DMS153 treated with DMSO at 0.1 percent for 48 hours (cell line): ENCODE results near the gene STOML2.
"Not testable (repeated sequence)": the region's sequence is repeated elsewhere in the genome, so short reads cannot be mapped to it uniquely, and the experiment has no call there.

Experiments
- DNase-seq: peaks from one replicate; lab custom pipeline; 2025; ENCODE audit not compliant: unreplicated experiment; lab: John Stamatoyannopoulos, UW

STOML2 gene

DNA sequence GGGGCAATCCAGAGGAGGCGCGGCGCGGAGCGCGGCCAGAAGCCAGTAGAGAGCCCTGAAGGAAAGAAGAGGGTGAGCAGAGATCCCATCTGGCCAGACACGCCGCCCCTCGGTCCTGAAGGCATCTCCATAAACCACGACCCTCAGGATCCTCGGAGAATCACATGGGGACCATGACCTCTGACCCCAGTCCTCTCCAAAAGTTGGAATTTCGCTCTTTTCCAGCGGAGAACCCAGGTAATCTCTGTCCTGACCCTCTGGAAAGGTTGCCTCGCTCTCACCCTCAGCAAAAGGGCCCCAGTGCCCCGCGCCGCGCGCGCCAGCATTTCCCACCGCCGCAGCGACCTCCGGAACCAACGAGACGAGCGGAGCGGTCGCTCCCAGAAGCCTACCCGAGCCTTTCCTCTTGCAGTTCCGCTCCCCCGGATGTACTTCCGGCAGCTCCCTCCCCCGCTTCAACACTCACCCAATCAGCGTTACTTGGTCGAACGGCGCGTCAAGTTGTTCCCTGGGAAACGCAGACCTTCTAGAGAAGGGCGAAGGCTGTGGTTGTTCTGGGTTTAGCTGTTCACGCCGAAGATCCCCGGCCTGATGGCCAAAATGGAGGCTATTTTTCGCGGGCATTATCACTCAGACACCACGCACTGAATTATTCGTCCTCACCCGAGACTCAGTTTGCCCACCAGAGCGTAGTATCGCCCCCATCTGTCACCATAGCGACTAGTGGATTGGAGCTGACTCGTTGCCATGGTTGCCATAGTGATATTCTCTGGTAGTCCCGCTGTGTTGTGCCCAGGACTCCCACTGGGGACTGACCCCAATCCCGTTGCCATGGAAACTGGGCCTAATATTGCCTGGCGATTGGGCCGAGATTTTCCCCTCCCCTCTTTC, at the start of gene STOML2:
TSS of gene STOML2 (minus strand) at position 363 of the 891 bp plus-strand sequence. CDS start at position 326, 37 bp downstream.
- DNase-seq, result peak; percentile 88

DNA sequence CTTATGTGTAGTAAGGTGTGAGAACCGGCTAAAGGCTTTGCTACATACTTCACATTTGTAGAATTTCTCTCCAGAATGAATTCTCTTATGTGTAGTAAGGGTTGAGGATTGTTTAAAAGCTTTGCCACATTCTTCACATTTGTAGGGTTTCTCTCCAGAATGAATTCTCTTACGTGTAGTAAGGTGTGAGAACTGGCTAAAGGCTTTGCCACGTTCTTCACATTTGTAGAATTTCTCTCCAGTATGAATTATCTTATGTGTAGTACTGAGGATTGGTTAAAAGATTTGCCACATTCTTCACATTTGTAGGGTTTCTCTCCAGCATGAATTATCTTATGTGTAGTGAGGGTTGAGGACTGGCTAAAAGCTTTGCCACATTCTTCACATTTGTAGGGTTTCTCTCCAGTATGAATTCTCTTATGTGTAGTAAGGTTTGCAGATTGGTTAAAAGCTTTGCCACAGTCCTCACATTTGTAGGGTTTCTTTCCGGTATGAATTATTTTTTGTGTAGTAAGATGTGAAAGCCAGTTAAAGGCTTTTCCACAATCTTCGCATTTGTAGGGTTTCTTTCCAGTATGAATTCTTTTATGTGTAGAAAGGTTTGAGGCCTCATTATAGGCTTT, 45.1 kb upstream of the STOML2 start:
- DNase-seq, result not testable (repeated sequence)

- no peak for DNase-seq
Observed at GRCh38 chr9:35142037-35142436, 39.1 kb upstream of the STOML2 start.

GRCh38 chr9:35140093-35140492, 37.2 kb upstream of the STOML2 start:
- no peak for DNase-seq

DNA sequence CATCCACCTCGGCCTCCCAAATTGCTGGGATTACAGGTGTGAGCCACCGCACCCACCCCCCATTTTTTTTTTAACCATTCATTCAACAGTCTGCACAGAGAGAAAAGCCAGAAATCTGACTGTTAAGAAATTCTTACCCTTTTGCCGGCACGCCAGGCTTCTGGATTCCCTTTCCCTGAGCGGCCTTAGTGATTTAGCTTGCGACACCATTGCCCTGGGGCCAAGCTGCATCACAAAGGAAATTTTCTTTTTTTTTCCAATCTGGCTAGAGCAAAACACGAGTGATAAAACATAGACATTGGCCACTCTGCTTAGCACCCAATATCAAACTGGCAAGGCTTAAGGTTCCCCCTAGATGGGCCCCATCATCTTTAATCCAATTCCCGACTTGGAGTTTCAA, 33.9 kb upstream of the STOML2 start:
- no peak for DNase-seq

DNA sequence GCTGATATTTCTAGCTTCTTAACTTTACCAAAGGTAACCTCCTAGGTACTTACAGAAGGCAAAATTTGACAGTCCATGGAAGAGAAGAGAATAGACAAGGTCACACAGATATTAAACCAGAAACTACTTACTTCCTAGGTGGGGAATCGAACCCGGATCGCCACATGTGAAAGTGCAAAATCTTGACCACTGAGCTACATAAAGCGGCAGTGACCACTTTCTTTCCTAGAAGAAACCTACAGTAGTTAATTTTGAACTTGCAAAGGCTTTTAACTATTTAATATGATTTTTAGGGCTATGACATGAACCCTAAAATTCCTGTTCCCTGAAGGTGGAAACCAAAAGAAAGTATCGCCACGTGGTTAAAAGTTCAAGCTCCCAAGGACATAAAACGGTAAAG, 33.1 kb upstream of the STOML2 start:
- DNase-seq, result no peak

DNA sequence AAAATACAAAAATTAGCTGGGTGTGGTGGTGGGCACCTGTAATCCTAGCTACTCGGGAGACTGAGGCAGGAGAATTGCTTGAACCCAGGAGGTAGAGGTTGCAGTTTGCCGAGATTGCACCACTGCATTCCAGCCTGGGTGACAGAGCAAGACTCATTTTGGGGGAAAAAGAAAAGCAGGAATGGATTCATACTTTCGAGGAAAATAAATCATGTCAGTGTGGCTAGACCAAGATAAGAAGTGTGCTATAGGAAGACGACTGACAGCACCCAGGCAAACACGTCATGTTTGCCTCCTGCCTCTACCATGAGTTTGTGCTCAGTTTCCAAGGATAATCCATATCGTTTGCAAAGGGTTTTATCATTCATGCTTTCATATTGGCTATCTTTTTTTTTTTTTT, 32.0 kb upstream of the STOML2 start:
- no peak for DNase-seq

DNA sequence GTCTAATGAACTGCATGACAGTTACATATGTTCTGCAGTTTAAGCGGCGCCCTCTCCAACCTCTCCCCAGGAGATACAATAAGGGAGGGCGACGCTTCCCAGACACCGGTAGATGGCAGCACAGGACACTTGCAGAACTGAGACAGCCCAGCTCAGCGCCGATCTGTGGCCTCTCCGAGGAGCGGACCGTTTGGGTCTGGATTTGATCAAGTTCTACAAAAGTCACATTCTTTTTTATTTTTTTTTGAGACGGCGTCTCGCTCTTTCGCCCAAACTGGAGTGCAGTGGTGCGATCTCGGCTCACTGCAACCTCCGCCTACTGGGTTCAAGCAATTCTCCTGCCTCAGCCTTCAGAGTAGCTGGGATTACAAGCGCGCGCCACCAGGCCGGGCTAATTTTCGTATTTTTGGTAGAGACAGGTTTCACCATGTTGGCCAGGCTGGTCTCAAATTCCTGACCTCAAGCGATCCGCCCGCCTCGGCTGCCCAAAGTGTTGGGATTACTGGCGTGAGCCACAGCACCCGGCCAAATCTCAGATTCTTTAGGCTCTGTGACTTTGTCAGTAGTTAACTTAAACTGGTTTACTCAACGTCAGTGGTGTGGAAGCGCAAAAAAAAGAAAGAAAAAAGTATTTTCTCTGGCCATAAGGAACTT, 14.1 kb upstream of the STOML2 start:
- peak; percentile 82 for DNase-seq

- no peak for DNase-seq
Observed at GRCh38 chr9:35116539-35116897, 13.6 kb upstream of the STOML2 start.

- DNase-seq, result peak; percentile 87
Observed at GRCh38 chr9:35115680-35116538, 13.0 kb upstream of the STOML2 start, which contains the start of gene ATOSB. Gene ATOSB, minus strand, starts transcription at chr9:35115862. Its CDS starts 7,588 bp downstream, at chr9:35108274.

DNA sequence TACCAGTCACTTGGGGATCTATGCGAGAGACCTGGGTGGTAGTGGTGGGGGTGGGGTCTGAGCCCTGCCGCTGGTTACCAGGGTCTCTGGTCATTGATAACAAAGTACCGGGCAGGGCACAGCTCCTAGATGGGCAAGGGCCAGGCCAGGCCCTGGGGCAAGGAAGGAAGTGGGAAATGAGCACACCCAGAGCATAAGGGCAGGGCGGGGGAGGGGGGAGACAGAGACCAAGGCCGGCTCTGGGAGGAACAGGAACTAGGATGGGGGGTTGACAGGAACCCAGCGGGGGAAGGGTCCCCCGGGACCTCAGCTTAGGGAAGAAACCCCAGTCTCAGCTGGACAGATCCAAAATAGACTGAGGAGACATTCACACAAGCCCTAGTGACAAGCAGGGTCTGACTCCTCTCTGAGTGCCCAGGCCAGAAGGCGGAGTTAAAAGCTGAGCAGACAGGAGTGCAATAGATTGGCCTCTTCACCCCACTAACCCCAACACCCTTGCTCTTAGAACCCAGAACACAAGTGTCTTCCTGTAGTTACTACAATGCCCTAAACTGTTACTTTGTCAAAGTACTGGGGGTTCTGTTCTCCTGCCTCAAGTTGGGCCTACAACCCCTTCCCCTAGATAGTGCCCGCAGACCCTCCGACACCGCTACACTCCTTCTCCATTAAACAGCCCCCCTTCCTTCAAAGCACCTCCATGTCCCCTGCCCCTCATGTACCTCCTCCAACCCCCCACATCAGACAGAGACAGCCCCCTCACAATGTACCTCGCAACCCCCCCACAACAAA, 12.1 kb upstream of the STOML2 start:
- DNase-seq, result no peak

- DNase-seq, result peak; percentile 12
Observed at GRCh38 chr9:35114113-35114839, 11.3 kb upstream of the STOML2 start.

GRCh38 chr9:35112257-35113020, 9.5 kb upstream of the STOML2 start:
- DNase-seq, result no peak

DNA sequence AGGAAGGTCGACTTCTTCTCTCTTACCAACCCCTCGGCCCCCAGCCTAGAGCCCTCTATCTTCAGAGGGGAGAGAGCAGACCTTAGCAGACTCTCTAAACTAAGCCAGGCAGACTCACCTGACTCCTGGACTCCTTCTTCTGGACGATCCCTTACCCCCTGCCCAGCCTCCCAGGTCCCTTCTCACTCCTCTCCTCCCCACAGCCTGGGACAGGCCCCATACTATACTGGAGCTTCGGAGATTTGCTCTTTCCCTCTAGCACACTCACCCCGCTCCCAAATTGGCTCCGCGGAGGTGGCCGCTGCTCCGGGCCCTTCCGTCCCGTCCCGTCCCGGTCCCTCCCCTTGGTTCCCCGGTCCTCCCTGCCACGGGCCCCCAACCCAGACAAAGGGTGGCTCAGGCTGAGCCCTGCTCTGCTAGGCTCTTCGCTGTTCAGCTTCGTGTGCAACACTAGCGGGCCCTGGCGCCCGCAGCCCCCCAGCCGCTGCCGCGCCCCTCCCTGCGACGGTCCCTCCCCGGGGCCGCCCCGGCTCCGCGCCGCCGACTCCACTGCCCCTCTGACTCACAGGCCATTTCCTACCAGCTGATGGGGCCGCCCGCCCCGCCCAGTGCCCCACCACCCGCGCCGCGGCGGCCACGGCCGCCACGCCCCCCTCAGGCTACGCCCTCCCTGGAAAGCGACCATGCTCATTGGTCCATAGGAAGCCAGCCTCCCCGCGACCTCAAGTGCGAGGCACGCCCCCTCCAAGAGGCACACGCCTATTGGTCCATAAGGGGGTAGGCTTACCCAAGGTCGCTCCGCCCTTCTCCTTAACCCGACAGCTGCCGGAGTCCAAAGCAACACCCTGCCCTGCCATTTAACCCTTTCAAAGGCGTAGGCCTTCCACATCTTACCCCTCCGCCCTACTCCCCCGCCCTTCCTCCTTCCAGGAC, 8.3 kb upstream of the STOML2 start:
- peak; percentile 95 for DNase-seq

- DNase-seq, result no peak
Observed at GRCh38 chr9:35110327-35110761, 7.4 kb upstream of the STOML2 start.

DNA sequence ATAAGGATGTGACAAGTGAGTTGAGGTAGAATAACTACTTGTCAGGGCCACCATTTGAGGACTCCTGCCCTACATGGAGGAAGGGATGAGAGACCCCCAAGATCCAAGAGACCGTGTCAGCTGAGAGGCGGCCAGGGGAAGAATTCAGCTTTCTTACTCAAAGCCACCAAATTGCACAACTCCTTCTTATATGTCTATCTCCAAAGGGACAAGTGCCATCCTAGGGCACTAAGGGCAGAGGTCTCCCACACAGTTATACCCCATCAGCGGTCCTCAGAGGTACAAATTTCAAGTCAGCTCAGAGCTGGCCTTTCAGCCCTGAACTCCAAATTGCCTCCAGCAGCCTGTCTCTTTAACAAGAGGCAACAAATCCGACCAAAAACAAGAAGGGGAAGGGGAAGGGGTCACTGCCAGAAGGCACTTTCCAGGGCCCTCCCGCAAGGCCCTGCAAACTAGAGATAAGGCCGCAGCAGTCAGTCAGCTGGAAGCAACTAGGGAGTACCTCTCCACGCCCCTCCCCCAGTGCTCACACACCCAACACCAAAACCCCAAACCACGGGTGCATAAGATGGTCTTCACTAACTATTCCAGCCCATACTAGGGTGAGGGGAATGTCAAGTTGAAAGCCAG, 6.1 kb upstream of the STOML2 start:
- no peak for DNase-seq

DNA sequence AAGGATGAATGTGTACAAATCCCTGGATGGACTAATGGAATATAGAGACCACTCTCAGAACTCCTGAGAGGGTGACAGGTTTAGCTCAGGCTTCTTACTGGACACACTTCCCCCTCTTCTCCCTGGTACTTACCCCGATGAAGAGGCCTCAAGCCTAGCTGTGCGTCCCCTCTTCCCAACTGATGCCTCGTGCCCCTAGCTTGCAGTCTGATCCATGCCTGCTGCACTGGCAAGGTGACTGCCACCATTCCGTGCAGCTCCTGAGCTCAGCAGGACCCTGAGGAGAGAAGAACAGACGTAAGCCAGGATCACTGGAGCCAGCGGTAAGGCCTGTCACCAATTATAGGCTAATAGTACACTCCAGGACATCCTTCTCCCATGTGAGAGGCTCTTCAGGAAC, 5.5 kb upstream of the STOML2 start:
- no peak for DNase-seq
